Dedifferentiated amniotic fluid mesenchymal stem cell (primary cell): ENCODE results near the gene KCNMB2.

Source experiments
- DNase-seq: peaks from one replicate; pipeline ENCODE4 v3.0.0-alpha.2; 2016; ENCODE audit errors: extremely low spot score

The KCNMB2 gene

DNA sequence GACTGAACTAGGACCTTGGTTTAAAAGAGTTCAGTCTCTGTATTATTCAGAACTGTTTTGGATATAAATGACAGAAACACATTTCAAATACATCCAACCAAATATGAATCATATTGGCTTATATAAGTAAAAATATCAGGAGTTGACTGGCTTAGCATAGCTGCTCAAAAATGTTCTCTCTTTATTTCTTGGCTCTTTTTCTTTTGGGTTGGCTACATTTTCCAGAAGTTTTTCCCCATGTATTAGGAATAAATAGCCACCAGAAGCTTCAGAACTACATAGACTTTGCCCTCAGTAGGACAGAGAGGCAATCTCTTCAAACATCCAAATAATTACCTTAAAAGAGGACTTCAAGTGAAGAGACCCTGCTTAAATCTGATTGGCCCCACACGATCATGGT lies 32.7 kb downstream of the KCNMB2 start:
- DNase-seq = no peak

DNA sequence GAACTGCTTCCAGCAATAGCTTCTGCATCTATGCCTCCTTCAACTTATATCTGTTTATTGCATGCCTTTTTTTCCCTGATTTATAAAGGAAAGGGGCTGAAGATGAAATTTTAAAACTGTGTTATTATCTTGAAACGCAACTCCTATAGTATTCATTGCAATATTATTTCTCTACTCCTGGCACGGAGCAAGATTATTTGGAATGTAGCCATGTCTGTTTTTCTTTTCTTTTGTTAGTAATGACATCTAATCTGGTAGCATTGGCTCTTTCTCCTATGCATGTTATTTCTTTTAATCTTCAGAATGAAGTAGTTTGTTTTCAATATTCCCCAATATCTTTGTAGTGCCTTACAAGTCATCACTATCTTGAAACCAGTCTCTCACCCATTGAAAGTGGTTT lies 33.6 kb downstream of the KCNMB2 start:
- DNase-seq = no peak

DNA sequence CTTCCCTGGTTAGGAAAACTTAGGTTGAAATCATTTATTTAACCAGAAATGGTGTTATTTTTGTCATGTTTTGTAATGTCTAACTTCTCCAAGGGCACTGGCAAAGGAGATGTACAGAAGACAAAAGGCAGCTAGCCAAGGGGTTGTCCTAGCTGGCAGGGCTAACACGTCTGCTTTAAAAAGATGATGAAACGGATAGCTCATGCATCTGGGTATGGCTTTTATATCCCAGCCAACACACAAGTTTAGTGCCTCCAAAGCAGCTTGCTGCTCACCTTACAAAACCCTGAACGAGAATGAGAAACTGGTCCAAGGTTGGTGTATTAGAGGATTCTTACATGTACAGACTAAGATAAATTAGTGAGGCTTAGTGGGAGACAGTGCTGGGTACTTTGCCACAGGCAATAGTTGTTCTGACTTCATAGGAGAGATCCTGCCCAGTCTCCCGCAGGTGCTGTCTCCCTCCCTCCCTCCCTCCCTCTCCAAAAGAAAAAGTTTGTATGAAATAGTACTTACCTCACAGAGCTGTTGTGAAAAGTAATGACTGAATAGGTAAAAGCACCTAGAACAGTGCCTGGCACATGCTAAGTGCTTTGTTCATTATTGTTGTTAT lies 47.8 kb downstream of the KCNMB2 start:
- DNase-seq = no peak

DNA sequence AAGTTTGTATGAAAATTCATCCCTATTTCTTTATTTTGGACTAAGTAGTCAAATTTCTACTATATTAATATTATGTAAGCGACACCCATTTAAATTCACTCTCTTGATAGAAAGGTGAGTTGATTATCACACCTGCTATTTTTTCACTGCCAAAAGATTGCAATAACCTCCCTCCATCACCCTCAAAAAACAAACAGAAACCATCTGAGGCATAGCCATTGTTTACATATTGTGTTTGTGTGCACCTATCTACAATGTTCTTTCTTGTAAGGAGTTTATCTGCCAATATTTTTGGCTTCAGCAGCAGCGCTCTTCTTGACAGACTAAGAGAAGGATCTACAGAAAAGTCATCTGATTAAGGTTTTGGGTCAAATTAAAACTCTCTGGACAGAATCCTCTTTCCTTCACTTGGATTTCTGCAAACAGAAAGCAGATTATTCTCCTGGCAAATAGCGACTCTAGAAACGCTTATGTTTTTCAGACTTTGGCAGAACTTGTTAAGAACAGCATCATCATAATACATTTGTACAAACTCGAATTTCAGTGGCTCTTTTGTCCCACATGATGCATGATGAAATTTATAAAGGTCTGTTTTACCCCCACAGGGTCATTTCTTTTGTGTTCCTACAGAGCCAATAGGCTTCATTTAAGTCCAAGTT lies 48.6 kb downstream of the KCNMB2 start:
- DNase-seq = no peak

DNA sequence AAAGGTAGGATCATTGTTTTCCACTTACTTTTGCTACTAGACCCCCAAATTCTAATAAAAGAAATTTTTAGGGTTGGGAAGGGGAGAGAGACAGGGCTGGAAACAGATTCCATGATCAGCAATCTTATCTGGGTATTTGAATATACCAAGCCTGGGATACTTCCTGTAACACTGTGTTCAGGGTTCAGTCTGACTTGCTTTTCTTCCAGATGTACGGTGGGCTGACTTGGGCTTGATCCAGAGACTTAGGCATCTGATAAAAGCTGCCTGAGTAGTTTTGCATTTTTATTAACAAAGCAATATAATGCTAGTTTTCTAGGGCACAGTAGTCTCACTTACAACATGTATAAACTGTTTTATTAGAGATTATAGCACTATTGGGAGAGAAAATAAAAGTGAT lies 49.2 kb downstream of the KCNMB2 start:
- no peak for DNase-seq

DNA sequence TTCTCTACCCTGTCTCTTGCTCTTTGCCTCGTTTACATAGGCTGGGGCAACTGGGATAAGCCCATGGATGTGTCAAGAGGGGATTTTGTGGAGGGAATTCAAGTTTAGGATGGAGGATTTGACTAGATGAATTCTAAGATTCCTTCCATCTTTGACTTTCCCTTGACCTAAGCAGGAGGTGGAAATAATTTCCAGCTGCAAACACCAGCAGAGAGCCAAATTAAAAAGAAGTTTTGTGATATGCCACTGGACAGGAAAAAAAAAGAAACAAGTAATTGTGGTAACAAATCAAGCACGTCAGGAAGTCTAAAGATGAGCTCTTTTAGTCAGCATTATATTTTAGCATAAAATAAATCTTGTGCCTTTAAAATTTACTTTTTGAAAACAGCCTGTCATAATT lies 49.8 kb downstream of the KCNMB2 start:
- DNase-seq = no peak

DNA sequence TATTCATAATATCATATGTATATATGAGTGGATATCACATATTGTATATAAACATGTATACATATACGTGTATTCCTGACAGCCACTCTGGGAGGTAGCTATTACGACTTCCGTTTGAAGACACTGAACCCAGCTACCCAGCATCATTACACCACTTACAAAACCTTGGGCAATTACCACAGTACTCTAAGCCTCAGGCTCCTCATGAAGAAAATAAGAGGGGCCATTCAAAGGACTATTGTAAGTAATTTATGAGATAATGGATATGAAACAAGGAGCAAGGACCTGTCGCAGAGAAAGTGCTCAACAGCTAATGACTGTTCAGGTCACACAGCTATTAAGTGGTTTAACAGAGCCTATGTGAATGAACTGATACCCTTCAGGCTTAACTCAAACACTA lies 52.4 kb downstream of the KCNMB2 start:
- no peak for DNase-seq

DNA sequence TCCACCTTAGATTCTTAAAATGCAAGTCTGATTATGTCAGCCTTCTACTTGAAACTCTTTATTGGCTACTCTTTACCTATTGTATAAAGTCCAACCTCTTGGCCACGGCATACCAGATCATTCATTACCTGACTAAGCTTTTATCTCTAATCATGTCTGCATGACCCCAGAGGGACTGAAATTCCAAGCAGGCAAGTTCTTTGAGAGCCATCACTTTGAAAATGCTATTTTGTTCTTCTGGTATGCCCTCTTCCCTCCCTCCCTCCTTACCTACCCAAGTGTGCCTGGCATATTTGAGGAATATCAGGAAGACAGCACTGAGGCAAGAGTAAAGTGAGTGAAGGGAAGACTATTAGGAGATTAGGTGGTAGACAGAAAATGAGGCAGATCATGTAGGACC lies 57.5 kb downstream of the KCNMB2 start:
- no peak for DNase-seq

DNA sequence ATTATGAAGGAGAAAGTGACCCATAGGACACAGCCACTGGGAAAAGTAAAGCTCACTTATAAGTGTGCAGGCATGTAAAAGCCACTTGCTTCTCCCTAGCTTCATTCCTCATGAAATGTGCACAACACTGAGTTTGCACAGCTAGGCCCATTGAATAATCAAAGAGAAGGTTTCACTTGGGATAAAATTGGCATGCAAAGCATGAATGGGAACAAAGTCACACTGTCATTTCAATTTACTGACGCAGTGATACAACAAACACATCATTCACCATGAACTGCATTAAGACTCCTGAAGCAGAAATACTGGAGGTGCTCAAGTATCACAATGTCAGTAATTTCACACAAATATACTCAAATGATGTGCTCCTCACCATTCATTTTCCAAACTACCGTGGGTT lies 61.1 kb downstream of the KCNMB2 start:
- DNase-seq = no peak

DNA sequence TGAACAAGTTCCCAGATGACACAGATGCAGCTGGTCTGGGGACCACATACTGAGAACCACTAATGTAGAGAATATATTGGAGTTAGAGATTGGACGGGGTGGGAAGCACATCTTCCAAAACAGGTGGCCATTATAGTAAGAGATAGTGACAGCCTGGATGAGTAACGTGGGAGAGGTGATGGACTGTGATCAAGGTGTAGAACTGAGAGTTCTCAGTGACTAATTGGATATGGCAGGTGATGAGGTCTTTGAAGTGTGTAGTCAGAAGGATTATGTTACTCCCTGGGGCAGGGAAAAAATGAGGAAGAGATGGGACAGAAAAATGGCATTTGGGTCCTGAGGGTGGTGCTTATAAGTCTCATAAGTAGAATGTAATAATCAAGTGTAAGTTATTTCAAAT lies 66.6 kb downstream of the KCNMB2 start:
- DNase-seq = no peak

DNA sequence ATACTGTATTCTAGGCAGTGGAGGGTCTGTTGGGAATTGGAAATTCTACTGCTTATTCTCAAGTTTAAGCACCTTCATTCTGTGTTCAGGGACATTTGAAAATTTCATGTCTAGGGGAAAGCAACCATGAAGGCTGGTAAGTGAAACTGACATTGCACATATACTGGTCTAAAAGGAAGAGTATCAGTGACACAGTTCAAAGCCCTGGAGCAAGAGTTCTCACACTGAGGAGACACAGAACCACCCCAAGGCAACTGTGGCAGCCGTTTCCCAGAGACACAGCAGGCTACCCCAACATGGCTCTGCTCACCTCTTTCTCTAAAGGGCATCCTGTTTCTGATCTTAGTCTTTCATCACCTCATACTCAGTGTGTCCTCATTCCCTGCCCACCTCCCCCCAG lies 67.5 kb downstream of the KCNMB2 start:
- DNase-seq = no peak

DNA sequence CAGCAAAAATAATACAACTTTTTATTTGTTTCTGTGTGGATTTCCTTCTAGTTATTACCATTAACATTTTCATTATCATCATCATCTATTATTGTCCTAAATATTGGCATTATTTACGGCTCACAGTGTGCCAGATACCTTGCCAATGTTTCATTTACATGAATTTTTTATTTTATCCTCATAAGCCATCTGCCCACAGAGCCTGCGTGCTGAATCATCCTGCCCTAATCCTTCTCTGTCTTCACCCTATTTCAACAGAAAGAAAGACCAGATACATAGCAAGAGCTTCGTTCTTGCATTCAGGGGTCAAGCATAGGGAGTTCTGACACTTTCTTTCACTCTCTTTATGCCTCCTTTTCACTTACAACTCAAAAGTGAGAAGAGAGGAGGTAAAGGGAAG lies 82.0 kb downstream of the KCNMB2 start:
- DNase-seq = peak; percentile 32

DNA sequence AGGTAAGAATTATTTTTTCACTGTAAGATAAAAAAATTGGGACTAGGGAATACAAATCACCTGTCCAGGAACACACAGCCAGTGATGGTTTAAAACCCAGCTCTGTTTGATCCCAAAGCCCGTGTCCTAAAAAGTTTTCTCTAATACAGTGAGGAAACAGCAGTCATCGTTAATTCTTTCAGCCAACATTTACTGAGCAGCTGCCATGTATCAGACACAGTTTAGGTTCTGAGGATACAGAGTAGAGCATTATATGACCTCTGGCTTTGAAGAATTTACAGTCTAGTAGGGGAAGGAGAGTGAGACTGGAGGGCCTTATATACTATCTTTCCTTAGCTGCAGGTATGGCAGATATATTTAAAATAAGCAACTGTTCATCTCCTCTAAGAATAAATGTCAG lies 82.7 kb downstream of the KCNMB2 start:
- DNase-seq = no peak

DNA sequence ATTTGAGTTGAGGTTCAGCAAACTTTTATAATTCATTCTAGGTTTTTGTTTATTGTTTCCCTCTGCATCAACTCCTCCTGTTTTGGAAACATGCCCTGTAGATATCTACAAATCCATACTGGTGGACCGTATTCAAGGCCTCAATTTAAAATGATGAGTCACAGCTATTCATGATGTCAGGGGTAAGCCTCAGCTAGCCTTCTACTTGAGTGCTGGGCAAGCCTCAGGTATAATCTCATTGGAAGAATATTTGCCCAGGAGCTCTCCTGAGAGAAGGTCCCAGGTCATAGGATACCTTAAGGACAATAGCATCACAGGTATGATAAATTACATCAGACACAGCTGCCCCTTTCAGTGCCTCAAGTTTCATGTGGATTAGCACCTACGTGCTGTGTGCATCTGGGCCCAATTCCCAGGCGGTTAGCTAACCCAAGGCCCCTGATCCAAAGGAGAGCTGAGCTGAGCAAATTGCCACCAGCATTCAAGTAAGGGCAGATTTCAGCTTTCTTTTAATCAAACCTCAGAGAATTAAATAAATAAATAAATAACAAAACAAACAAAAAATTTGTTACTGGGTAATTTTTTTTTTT lies 87.5 kb downstream of the KCNMB2 start:
- peak; percentile 58 for DNase-seq

DNA sequence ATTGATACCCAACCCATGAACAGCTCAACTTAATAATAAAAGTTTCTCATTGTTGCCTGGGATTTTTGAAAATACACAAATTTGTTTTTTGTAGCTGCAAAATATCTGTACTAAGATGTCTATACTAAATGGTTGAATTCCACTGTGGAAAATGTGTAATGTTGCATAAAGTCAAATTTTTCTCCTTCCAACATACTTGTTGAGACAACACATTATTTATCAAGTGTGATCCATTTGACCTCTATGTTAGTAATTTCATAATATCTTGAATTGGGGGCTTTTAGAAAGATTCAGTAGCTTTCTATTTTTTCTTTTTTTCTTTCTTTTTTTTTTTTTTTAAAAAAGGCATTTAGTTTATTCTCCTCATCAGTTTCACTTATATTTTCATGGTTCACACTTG lies 88.0 kb downstream of the KCNMB2 start:
- no peak for DNase-seq

DNA sequence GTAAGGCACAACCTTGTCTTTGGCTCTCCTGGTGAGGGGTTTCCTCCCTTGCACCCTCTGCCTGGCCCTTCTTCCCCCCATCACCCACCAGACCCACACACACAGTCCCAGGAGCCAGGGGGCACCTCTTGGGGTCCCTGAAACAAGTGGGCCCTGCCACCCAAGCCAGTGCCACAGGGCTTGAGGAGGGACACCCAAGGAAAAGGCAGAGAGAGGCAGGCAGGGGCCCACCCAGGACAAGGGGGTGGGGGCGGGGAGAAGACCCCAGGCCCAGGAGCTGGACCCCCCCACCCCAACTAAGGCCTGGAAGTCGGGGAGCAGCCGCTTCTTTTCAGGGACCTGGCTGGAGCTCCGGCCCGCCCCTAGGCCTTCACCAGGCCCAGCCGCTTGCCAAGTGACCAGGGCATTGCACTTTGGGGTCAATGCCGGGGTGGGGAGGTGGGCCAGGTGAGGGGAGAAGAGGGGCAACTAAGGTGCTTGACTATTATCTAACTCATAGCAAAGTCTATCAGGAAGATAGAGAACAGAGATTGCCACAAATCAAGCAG lies 88.9 kb downstream of the KCNMB2 start:
- no peak for DNase-seq

DNA sequence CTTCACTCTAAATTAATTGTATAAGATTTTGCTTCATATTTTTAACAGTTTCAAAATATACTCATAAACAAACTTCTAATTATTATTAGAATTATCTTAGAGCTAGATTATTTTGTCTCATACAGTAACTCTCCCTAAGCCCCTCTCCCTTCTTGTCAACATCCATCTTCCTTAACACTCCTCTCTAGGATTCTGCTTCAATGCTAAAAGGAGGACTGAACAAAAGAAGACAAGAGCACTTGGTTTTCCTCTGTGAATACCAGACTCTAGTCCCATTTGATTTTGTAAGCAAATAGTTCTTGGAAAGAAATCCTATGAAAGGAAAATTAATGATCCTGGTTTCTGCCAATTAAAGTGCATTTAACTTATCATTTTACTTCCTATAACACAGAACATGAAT lies 91.8 kb downstream of the KCNMB2 start:
- DNase-seq = no peak

DNA sequence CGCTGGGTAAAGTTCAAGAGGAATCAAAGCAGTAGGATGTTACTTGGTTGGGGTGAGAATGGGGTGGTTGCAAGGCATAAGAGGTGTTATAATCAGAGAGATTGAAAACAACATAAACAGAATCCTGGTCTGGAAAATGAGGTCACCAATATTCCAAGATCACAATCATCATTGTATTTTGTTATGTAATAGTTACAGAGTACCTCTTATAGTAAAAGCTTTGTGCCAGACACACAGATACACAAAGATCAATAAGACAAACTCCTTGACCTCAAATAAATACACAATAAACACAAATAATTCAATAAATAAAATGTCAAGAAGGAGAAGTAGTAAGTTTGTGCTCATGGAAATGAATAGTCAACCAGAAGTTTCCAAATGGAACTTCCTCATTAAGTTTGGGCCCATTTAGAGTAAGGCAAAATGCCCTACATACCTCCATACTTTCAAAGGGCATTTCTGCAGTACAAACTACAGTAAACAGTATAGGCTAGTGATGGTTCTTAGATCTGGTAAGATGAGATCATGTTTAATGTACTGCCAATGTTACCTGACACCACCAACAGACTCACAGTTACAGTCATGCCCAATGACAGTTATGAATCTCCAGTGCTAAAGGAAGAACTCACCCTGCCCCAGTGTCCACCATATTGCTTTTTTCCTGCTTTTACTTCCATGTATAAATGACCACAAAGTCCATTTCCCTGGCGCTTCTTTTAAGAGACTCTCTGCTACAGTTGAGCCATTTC lies 93.4 kb downstream of the KCNMB2 start:
- DNase-seq = no peak

DNA sequence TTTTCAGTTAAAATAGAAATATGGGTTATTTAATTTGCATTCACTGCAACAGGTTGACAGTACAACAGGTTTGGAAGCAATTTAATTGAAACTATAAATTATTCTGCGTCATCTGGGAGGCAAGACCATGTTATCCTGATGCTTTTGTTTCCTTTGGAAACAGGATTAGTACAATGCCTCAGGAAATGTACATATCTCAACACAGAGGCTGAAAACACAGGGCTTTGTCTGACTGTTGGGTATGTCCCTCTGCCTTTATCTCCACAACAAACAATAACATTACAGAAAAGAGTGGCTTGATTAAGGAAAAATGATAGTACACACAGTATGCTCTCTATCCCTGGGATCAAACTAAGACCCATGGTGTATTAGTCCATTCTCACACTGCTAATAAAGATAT lies 95.7 kb downstream of the KCNMB2 start:
- no peak for DNase-seq

DNA sequence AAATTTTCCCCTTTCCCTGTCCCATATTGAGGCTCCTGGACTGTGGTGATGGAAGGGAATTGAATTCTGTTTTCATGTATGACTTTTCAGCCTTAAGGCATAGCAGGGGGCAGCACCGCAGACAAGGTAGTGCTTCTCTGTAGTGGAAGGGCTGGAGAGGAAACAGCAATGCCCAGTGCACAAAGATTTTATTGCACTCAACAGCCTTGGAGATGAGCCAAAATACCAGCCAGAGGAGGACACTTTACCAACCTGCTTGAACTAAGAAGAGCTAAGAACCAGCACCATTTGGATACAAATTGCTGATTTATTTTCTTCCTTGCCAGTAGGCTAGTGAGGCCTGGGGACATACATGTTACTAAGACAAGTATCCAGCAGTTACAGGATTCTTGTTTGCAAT lies 98.7 kb downstream of the KCNMB2 start:
- no peak for DNase-seq

DNA sequence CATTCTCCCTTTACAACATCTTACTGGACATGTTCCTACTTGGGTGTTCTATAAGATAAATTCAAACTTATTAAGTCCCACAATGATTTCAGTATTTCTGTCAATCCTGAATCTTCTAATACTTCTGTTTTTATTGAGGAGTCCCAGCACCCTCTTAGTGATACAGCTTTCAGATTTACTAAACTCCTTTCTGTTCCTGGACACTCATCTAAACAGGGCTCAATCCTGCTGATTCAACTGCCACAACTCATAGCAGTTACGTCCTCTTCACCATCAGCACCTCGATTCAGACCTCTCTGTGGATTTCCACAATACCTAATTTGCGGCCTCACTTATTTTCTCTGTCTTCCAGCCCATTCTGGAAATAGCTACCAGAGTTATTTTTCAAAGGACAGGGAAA lies 101.6 kb downstream of the KCNMB2 start:
- no peak for DNase-seq

DNA sequence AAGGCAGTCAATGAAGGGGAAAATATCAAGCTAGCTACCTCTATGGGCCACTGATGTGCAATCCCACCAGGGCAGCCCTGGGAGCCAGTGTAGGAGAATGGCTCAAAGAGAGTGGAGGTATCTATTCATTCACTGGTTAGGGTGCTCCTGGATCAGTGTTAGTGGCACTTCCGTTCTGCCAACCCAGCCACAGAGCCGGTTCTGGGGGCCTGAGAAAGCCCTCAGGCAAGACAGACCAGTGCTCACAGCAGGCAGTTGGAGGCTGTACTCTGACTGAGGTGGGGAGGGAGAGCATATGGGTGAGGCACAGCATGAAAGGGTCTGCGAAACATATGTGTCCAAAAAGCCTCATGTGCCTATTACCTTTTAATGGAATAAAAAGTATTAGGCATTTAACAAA lies 109.3 kb downstream of the KCNMB2 start:
- DNase-seq = no peak
